WTC11 (cell line): ENCODE measurements around the gene CDYL. TPM values are rescaled to one million over a fixed set of nuclear protein-coding genes. Genes with fewer than 3 reads are reported as not detected.

Experiments
- ATAC-seq: fragments of 200-7000 bp; cut with Tn5 transposase; 2 replicates; pipeline ENCODE4 v1.10.0; 2021; ENCODE audit warnings: mild to moderate bottlenecking, moderate library complexity
- CTCF ChIA-PET: fragments of 300-600 bp; sonication (Branson Sonifier 250); formaldehyde crosslinking; loops from one replicate; lab custom pipeline; 2021; ENCODE audit warnings: antibody characterized with exemption; lab: Charles Lee
- POLR2A ChIA-PET: fragments of 350-600 bp; sonication (Branson Sonifier 250); formaldehyde crosslinking; loops from one replicate; lab custom pipeline; 2021; ENCODE audit warnings: antibody characterized with exemption; lab: Charles Lee
- DNase-seq: peaks from one replicate; pipeline ENCODE4 v3.0.0; 2021; ENCODE audit warnings: low spot score
- H3K27ac Mint-ChIP-seq: 2 replicates; pipeline ENCODE4 v1.8.0; 2021; ENCODE audit warnings: mixed read lengths
- H3K27me3 Mint-ChIP-seq: 2 replicates; pipeline ENCODE4 v1.8.0; 2021; ENCODE audit warnings: low read depth, mild to moderate bottlenecking, moderate library complexity, mixed read lengths
- H3K36me3 Mint-ChIP-seq: 2 replicates; pipeline ENCODE4 v1.8.0; 2021; ENCODE audit warnings: mixed read lengths
- H3K4me1 Mint-ChIP-seq: 2 replicates; pipeline ENCODE4 v1.8.0; 2022; ENCODE audit warnings: mixed read lengths
- H3K4me3 Mint-ChIP-seq: 2 replicates; pipeline ENCODE4 v1.8.0; 2021; ENCODE audit warnings: mild to moderate bottlenecking, moderate library complexity, mixed read lengths
- H3K9me3 Mint-ChIP-seq: 2 replicates; pipeline ENCODE4 v1.8.0; 2021; ENCODE audit warnings: mixed read lengths
- AR ChIP-seq: fragments of 250-450 bp; sonication (Bioruptor Pico); IDR thresholded peaks from 2 replicates; pipeline ENCODE4 v1.9.0; 2021; ENCODE audit warnings: mild to moderate bottlenecking
- E2F5 ChIP-seq: sonication (generic); formaldehyde crosslinking; IDR thresholded peaks from 2 replicates; pipeline ENCODE4 v1.8.1; 2022; ENCODE audit warnings: mild to moderate bottlenecking, moderate library complexity, missing genetic modification reagents
- FOXK1 ChIP-seq: sonication (generic); formaldehyde crosslinking; IDR thresholded peaks from 2 replicates; pipeline ENCODE4 v1.8.0; 2022; ENCODE audit warnings: mild to moderate bottlenecking, moderate library complexity, missing genetic modification reagents
- HMGXB4 ChIP-seq: sonication (generic); formaldehyde crosslinking; IDR thresholded peaks from 2 replicates; pipeline ENCODE4 v1.8.1; 2023; ENCODE audit warnings: mild to moderate bottlenecking, moderate library complexity, missing genetic modification reagents
- NFYB ChIP-seq: sonication (generic); formaldehyde crosslinking; conservative IDR thresholded peaks from 2 replicates; pipeline ENCODE4 v1.8.0; 2022; ENCODE audit warnings: low read depth, missing genetic modification reagents
- PRDM15 ChIP-seq: sonication (generic); formaldehyde crosslinking; IDR thresholded peaks from 2 replicates; pipeline ENCODE4 v1.8.0; 2022; ENCODE audit warnings: missing genetic modification reagents
- PREB ChIP-seq: sonication (generic); formaldehyde crosslinking; IDR thresholded peaks from 2 replicates; pipeline ENCODE4 v1.8.1; 2022; ENCODE audit warnings: mild to moderate bottlenecking, missing genetic modification reagents, moderate library complexity, borderline replicate concordance
- PRRX2 ChIP-seq: fragments of 250-450 bp; sonication (Bioruptor Pico); IDR thresholded peaks from 2 replicates; pipeline ENCODE4 v1.8.0; 2021; ENCODE audit warnings: mild to moderate bottlenecking
- SMAD3 ChIP-seq: sonication (generic); formaldehyde crosslinking; IDR thresholded peaks from 2 replicates; pipeline ENCODE4 v1.8.0; 2022; ENCODE audit warnings: missing genetic modification reagents, mild to moderate bottlenecking, borderline replicate concordance
- SOX15 ChIP-seq: fragments of 250-450 bp; sonication (Bioruptor Pico); IDR thresholded peaks from 2 replicates; pipeline ENCODE4 v1.9.0; 2021; ENCODE audit warnings: mild to moderate bottlenecking
- SP1 ChIP-seq: sonication (generic); formaldehyde crosslinking; conservative IDR thresholded peaks from 2 replicates; pipeline ENCODE4 v1.8.1; 2022; ENCODE audit warnings: missing genetic modification reagents
- ZBTB43 ChIP-seq: sonication (generic); formaldehyde crosslinking; IDR thresholded peaks from 2 replicates; pipeline ENCODE4 v1.8.1; 2023; ENCODE audit warnings: mild to moderate bottlenecking, missing genetic modification reagents
- ZNF121 ChIP-seq: sonication (generic); formaldehyde crosslinking; IDR thresholded peaks from 2 replicates; pipeline ENCODE4 v1.8.0; 2023; ENCODE audit warnings: missing genetic modification reagents
- ZNF281 ChIP-seq: sonication (generic); formaldehyde crosslinking; IDR thresholded peaks from 2 replicates; pipeline ENCODE4 v1.8.0; 2023; ENCODE audit warnings: mild to moderate bottlenecking, missing genetic modification reagents
- ZNF317 ChIP-seq: sonication (generic); formaldehyde crosslinking; IDR thresholded peaks from 2 replicates; pipeline ENCODE4 v1.8.1; 2023; ENCODE audit warnings: low read depth, mild to moderate bottlenecking, moderate library complexity, missing genetic modification reagents, borderline replicate concordance
- total RNA-seq: library from RNA; stranded (reverse); gene quantifications from 3 replicates; pipeline ENCODE4 v1.2.3, GENCODE V29; 2021

The CDYL gene
- total RNA-seq, 1 experiment from 2014 or later = 92.0 TPM

- CTCF ChIA-PET = interaction anchor here (1.8 kb wide), 1 partner anchor 15 kb away, joined by 6 read pairs; no protein-coding TSS in a partner anchor
Measured at GRCh38 chr6:4942673-4943009, 166.4 kb downstream of the CDYL start.

More at GRCh38 chr6:4942673-4943009, 166.4 kb downstream of the CDYL start:
- H3K27me3 Mint-ChIP-seq = no peaks in the 10 kb centered on the region
- DNase-seq (no peak), ATAC-seq (no peak)
- peaks cover 35% of the 10 kb centered on the region for H3K36me3 Mint-ChIP-seq
- H3K4me3 Mint-ChIP-seq = no peak overlapping the region
- TF ChIP-seq HMGXB4 (no peak), SMAD3 (CRISPR knock-in tag) (no peak), ZNF281 (CRISPR knock-in tag) (no peak), FOXK1 (CRISPR knock-in tag) (no peak), PRDM15 (CRISPR knock-in tag) (no peak), SOX15 (no peak), ZNF121 (CRISPR knock-in tag) (no peak), E2F5 (CRISPR knock-in tag) (no peak), PREB (CRISPR knock-in tag) (no peak), PRRX2 (CRISPR knock-in tag) (no peak), ZBTB43 (CRISPR knock-in tag) (no peak), ZNF317 (no peak), AR (CRISPR knock-in tag) (no peak), NFYB (no peak), SP1 (CRISPR knock-in tag) (no peak)
- H3K4me1 Mint-ChIP-seq = peaks cover 36% of the 10 kb centered on the region
- H3K9me3 Mint-ChIP-seq = no peaks in the 10 kb centered on the region
- peak overlapping the region; percentile 60 for H3K27ac Mint-ChIP-seq
- POLR2A ChIA-PET = no interaction called here
